Right lobe of liver (tissue), 6 donors: ENCODE measurements around the gene KIF25. TPM values are rescaled to one million over a fixed set of nuclear protein-coding genes. Genes with fewer than 3 reads are reported as not detected.

Experiments
- ATAC-seq, 4 donors: fragments of 200-7000 bp; cut with Tn5 transposase; one replicate each; pipeline ENCODE4 v1.9.1; 2020; ENCODE audit warnings: mild to moderate bottlenecking in 4 of 4, moderate library complexity in 4 of 4
- DNase-seq, 3 donors: peaks; one replicate each; pipeline ENCODE4 v3.0.0-alpha.2; 2020
- H3K27ac ChIP-seq, 3 donors: fragments of 200-600 bp; one replicate each; pipeline ENCODE4 v1.8.0; 2022
- H3K27me3 ChIP-seq, 2 donors: fragments of 200-600 bp; one replicate each; pipeline ENCODE4 v1.8.0; 2022
- H3K36me3 ChIP-seq, 4 donors: fragments of 200-600 bp; sonication (generic) in 1 of 4; one replicate each; pipeline versions ENCODE4 v1.5.1 to v1.8.0; 2017 to 2022; ENCODE audit warnings: control low read depth in 1 of 4
- H3K4me1 ChIP-seq, 4 donors: fragments of 200-600 bp; sonication (generic) in 1 of 4; one replicate each; pipeline versions ENCODE4 v1.5.1 to v1.8.0; 2017 to 2022; ENCODE audit warnings: control low read depth in 1 of 4
- H3K4me3 ChIP-seq, 3 donors: fragments of 200-600 bp; one replicate each; pipeline ENCODE4 v1.8.0; 2022
- H3K9me3 ChIP-seq, 4 donors: fragments of 200-600 bp; sonication (generic) in 1 of 4; one replicate each; pipeline versions ENCODE4 v1.5.1 to v1.8.0; 2017 to 2022; ENCODE audit warnings: control low read depth in 1 of 4
- POLR2A ChIP-seq: fragments of 450-650 bp; IDR thresholded peaks from one replicate; pipeline ENCODE4 v1.6.1; 2017; ENCODE audit warnings: antibody characterized with exemption, mild to moderate bottlenecking
- WGBS: methylation state at CpG from one replicate; pipeline ENCODE4 v1.1.6; 2018; ENCODE audit warnings: low coverage, low lambda C conversion rate; ENCODE audit not compliant: insufficient coverage; ENCODE audit errors: missing lambda C conversion rate; 5-methylcytosine and 5-hydroxymethylcytosine counted together
- intact Hi-C, 2 donors: fragments of 100-400 bp; cut with DNase I; formaldehyde crosslinking; loops; one replicate each; pipeline versions ENCODE4 v1.11.2 to v1.14.1; 2022
- total RNA-seq, 6 experiments: library from RNA; depleted of rRNA in 2 of 6; stranded (reverse); fragments of >200 nt in 2 of 6; fragmentation: NEBNext Ultra II Directional in 3 of 6; extraction: Animal tissue kit (Norgen Biotek cat#: 25700) in 3 of 6; gene quantifications; one replicate each; pipeline versions ENCODE4 v1.1.0 to v1.2.4, GENCODE V29; 2016 to 2023
- TF ChIP-seq, protein P1 (sequence below), 4 donors: fragments of 200-600 bp in 3 of 4; fragments of 450-650 bp in 1 of 4; IDR thresholded peaks; one replicate each; pipeline versions ENCODE4 v1.5.1 to v1.8.0; 2016 to 2022; ENCODE audit warnings: antibody characterized with exemption in 4 of 4, mild to moderate bottlenecking in 2 of 4
- donor health status: DM: no; HTN: yes; CAD: no.
- donor health status: DM: no; HTN: no; CAD: no.
- donor health status: DM: no; HTN: no; CAD: no.
- donor health status: DM: no; HTN: yes; CAD: no.
- donor health status: DM: no; HTN: yes; CAD: no.

Gene KIF25
- total RNA-seq, 6 experiments from 2014 or later = 0.15 TPM; not detected in 5

DNA sequence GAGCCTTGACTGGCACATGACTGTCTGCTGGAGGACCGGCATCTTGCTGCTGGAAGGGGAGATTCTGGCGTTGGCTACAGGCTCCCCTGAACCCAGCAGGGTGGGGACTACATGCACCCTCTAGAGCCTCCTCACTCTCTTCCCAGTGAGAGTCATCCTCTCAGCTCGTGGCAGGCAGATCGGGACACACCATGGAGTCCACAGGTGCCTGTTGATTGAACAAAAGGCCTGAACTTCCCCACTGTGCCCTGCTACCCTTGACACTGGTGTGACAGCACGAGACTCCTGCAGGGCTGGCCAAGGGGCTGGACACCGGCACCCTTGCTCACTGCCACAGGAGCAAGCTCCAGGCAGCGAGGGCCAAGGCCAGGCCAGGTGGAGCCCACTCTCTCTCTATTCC is 73.3 kb downstream of the KIF25 start:
- H3K9me3 ChIP-seq = no peaks in the 10 kb centered on the region
- ATAC-seq (no peak), DNase-seq (no peak)
- intact Hi-C loops = no loop called here
- 80% methylated on average over 1 of the region's 7 CpGs for WGBS
- no peaks in the 10 kb centered on the region for H3K36me3 ChIP-seq
- TF ChIP-seq POLR2A = no peak
- TF ChIP-seq, protein P1, sequence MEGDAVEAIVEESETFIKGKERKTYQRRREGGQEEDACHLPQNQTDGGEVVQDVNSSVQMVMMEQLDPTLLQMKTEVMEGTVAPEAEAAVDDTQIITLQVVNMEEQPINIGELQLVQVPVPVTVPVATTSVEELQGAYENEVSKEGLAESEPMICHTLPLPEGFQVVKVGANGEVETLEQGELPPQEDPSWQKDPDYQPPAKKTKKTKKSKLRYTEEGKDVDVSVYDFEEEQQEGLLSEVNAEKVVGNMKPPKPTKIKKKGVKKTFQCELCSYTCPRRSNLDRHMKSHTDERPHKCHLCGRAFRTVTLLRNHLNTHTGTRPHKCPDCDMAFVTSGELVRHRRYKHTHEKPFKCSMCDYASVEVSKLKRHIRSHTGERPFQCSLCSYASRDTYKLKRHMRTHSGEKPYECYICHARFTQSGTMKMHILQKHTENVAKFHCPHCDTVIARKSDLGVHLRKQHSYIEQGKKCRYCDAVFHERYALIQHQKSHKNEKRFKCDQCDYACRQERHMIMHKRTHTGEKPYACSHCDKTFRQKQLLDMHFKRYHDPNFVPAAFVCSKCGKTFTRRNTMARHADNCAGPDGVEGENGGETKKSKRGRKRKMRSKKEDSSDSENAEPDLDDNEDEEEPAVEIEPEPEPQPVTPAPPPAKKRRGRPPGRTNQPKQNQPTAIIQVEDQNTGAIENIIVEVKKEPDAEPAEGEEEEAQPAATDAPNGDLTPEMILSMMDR (IDR thresholded peaks at IDR 0.05) = no peak
- H3K4me1 ChIP-seq = no peaks in the 10 kb centered on the region
- H3K4me3 ChIP-seq = no peak overlapping the region
- no peaks in the 10 kb centered on the region for H3K27me3 ChIP-seq
- no peak overlapping the region for H3K27ac ChIP-seq

DNA sequence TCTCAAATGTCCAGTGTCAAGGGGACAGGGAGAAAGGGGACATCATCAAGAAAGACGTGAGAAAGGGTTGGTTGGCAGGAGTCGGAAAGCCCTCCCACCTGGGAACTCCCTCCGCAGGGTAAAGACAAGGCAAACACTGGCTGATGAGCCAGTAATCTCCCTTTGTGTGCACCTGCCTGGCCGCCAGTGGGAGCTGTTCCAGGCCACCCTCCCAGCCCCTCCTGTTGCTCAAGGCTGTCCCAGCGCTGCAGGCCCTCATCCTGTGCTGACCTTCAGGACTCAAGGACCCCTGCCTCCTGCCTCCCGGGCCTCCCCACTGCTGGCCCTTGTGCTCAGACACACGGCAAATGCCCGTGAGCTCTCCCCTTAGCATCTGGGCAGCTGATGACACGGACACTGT is 74.1 kb downstream of the KIF25 start:
- H3K9me3 ChIP-seq = no peaks in the 10 kb centered on the region
- H3K27ac ChIP-seq = no peak overlapping the region
- H3K4me3 ChIP-seq = no peak overlapping the region
- DNase-seq (no peak), ATAC-seq (no peak)
- TF ChIP-seq, protein P1 (IDR thresholded peaks at IDR 0.05) = no peak
- no peak for TF ChIP-seq POLR2A
- no CpG with 5 or more reads among the region's 9 CpGs for WGBS
- intact Hi-C loops = no loop called here
- H3K36me3 ChIP-seq = no peaks in the 10 kb centered on the region
- H3K4me1 ChIP-seq = no peaks in the 10 kb centered on the region
- H3K27me3 ChIP-seq = no peaks in the 10 kb centered on the region

DNA sequence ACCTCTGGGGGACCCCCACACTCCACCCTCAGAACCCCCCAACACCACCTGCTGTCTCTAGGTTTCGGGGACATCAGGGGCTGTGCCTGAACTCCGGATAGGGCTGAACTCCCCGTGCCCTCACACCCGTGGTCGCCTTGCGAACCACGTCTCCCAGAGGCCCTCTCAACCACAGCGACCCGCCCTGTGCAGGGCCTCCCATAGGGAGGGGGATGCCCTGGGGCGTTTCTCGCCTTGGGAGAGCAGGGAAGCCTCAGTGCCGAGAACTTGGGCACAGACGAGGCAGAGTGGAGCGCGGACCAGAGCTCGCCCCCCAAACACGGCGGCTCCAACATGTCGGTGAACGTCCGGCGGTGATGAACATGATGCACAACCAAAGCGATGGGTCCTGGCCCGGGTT is 74.8 kb downstream of the KIF25 start:
- ATAC-seq (no peak), DNase-seq (no peak)
- Histone ChIP-seq H3K4me1 (no peaks in the 10 kb centered on the region), H3K9me3 (no peaks in the 10 kb centered on the region), H3K4me3 (no peak overlapping the region), H3K36me3 (no peaks in the 10 kb centered on the region), H3K27ac (no peak overlapping the region), H3K27me3 (no peaks in the 10 kb centered on the region)
- intact Hi-C loops = no loop called here
- no peak for TF ChIP-seq POLR2A
- TF ChIP-seq, protein P1 (IDR thresholded peaks at IDR 0.05) = no peak
- WGBS = 80% methylated on average over 2 of the region's 24 CpGs

DNA sequence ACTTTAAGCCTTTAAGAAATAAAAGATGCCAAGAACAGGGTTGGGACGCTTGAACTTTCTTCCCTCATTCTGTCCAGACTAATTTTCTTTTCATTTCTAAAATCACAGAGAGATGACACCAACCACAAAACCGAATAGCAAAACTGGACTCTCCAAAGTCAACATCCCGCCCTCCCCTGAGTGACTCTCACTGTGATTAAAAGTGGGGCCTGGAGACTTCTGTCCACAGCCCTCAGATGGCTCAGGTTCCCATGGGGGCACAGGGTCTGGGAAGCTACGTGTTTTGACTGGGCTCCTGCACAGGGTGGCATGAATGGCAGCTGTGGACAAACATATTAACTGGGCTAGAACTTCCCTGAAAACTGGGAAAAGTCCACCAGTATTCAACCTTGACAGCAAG is 75.3 kb downstream of the KIF25 start:
- no peaks in the 10 kb centered on the region for H3K9me3 ChIP-seq
- H3K4me1 ChIP-seq = no peaks in the 10 kb centered on the region
- H3K36me3 ChIP-seq = no peaks in the 10 kb centered on the region
- no peaks in the 10 kb centered on the region for H3K27me3 ChIP-seq
- no peak overlapping the region for H3K27ac ChIP-seq
- intact Hi-C loops = no loop called here
- no peak for TF ChIP-seq POLR2A
- TF ChIP-seq, protein P1 (IDR thresholded peaks at IDR 0.05) = no peak
- 72% methylated on average over 3 of the region's 4 CpGs for WGBS
- DNase-seq (no peak), ATAC-seq (no peak)
- H3K4me3 ChIP-seq = no peak overlapping the region
